GM18520 (cell line): ENCODE data around the gene SMIM17.

Experiments
- ATAC-seq: cut with Tn5 transposase; IDR thresholded peaks from one replicate; pipeline ENCODE4 v1.9.1; 2021; ENCODE audit not compliant: unreplicated experiment

The SMIM17 gene

DNA sequence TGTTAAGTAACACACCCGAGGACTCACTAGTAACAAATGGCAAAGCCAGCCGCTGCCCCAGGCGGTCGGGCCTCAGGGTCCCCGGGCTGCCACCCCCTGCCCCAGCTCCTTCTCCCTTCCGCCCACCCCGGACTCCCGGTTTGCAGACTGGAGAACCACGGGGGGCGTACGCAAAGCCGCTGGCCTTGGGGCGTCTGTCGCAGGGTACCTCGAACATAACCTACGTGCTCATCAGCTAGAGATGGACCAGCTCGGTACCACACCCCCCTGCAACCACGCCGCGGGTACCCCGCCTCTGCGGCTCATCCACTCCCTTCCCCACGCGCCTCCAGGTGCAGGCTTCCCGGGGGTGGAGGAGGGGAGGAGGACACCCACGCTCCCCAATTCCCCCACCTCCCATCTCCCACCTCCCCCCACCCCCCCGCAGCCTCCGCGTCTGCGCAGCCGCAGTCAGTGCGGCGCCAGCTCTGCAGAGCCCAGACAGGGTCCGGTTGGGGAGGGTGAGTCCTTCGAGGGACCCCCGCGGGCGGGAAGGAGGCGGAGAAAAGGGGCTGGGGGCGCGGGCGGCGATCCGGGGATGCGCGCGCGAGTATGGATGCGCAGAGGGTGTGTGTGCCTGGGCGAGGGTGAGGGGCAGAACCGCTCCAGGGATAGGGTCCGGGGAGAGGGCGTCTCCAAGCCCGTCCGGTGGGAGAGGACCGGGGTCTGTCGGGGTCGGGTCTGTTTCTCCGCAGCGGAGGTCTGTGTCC lies at the start of gene SMIM17:
Gene SMIM17 (plus strand): TSS at position 449 of the 749 bp plus-strand sequence. CDS start 2,509 bp downstream, outside the sequence.
- no peak for ATAC-seq

DNA sequence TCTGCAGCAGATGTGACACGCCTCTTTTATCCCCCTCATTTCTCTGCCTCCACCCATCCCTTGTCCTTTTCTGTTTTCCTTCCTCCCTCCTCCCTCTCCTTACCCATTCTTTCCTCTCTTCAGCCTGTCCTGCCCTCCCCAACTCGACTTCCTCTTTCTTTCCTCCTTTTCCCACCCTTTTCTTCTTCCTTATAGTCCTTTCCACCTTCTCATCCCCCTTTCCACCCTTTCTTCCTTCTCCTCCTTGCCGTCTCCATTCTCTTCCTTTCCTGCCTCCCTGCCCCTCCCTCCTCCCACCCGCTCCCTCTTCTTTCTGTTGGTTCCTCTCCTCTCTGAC lies 48.5 kb upstream of the SMIM17 start:
- no peak for ATAC-seq

DNA sequence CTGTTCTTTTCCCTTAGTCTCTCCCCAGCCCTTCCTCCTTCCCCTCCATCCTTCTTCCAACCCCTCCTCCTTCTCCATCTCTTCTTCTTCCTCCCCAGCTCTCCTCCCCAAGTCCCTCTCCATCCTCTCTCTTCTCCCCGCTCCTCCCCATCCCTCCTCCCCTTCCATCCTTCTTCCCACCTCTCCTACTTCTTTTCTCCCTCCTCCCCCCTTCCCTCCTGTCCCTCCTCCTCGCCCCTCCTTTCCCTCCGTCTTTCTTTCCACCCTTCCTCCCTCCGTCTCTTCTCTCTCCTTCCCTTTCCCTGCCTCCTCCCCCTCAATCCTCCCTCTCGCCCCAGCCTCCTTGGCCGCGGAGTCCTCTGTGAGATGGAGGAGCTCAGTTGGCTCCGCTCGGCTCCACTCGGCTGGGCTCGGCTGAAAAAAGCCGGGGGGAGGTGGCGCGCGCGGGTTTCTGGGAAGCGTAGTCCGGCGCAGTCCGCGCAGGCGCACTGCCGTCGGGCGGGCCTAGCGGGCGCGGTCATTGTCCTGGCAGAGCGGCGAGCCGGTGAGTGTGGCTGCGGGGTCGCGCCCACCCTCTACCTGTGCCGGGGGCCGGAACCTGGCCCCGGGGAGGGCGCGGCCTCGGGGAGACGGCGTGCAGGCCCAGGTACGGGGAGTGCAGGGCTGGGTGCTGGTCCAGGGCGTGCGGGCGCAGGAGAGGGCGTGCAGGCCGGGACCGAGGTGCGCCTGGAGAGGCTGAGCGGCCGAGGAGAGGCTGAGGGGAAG lies 48.0 kb upstream of the SMIM17 start, which contains the start of gene ZNF71:
Gene ZNF71 (plus strand): TSS at position 520 of the 765 bp plus-strand sequence. CDS start 6,257 bp downstream, outside the sequence.
- peak; percentile 67 for ATAC-seq

GRCh38 chr19:56595548-56595899 lies 47.4 kb upstream of the SMIM17 start:
- ATAC-seq, result no peak

DNA sequence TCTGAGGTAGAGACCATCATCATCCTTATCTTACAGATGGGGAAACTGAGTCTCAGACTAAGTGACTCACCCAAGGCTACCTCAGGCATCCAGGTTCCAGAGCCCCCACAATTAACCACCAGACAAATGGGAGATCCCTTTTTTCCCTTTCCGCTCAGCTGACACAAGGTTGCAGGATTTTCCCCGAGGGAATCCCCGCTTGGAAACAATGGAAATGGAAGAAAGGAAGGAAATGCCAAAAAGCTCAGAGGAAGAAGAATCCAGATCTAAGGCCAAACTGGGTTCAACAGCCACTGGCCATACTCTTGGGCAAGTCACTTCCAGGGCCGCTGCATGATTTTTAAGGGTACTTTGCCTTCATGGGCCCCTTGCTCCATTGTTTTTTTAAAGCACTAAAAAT lies 46.3 kb upstream of the SMIM17 start:
- ATAC-seq, result no peak

DNA sequence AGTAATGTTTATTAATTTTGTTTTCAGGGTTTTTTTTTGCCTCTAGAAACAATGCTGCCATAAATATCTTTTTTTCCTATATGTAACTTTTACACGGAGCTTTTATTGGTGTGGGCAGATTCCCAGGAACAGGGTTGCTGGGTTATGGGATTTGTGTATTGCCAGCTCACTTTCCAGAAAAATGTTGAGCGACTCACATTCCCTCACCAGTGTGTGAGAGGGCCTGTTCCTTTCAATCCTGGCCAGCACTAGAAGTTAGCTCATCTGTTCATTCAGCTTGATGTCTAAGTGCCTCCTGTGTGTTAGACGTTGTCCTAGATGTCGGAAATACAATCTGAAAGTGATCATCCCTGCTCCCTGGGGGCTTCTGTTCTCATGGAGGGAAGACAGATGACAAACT lies 45.3 kb upstream of the SMIM17 start:
- ATAC-seq, result no peak

GRCh38 chr19:56601375-56601774 lies 41.6 kb upstream of the SMIM17 start:
- no peak for ATAC-seq

DNA sequence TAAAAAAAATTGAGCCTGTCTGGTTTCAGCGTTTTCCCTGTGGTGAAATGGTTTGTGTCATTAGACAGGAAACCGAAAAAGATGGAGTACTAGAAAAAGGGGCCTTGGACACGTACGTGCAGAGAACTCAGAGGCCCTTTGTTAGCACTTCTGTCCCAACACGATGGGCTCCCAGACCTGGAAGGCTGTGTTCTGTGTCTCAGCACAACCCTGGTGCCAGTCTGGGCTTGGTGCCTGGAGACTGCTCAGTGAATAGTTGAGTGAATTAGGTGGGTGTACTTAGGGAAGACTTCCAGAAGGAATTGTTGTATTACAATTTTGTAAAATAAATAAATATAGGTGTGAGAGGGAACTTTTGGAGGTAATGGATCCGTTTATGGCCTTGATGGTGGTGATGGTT lies 39.1 kb upstream of the SMIM17 start:
- ATAC-seq, result no peak

GRCh38 chr19:56608274-56608964 lies 34.5 kb upstream of the SMIM17 start:
- no peak for ATAC-seq

DNA sequence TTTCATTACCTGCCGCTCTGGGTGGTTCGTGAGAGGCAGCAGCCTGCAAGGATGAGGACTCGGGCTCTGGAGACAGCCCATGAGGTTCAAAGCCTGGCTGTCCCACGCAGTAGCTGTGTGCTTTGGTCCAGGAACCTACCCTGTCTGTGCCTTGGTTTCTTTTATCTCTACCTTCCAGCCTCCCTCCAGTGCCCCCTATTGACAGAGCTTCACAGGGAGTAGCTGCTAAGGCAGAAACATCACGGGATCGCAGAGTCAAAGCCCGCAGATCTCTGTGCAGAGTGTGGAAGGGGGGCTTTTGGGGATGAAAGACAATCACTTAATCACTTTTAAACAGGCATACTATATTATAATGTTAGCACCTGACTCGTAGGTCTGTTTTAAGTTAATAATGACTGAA lies 31.7 kb upstream of the SMIM17 start:
- no peak for ATAC-seq

- ATAC-seq, result no peak
Measured at GRCh38 chr19:56612737-56613136, 30.2 kb upstream of the SMIM17 start.

DNA sequence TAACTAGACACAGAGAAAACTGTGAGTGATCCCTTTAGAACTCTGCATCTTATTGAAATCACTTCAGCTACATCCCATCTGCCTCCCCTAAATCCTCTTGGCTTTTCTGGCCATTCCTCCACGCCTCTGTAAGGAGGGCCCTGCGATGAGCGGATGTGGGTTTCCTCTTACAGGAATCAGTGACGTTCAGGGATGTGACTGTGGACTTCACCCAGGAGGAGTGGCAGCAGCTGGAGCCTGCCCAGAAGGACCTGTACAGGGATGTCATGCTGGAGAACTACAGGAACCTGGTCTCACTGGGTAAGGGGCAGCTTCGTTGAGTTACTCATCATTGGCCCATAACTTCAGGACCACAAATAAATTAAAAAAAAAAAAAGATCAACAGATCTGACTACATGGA lies 29.3 kb upstream of the SMIM17 start:
- ATAC-seq, result no peak

- no peak for ATAC-seq
Measured at GRCh38 chr19:56617531-56617930, 25.4 kb upstream of the SMIM17 start.

DNA sequence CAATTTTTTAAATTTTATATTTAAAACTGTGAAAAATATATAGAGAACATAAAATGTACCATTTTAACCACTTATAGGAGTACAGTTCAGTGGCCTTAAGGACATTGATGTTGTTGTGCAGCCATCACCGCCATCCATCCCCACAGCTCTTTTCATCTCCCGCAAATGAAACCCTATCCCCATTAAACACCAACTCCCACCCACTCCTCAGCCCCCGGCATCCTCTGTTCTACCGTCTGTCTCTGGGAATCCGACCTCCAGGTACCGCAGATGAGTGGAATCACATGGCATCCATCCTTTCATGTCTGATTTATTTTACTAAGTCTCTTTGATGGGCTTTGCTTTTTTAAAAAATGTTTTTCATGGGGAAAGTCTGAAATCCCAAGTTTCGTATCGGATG lies 23.8 kb upstream of the SMIM17 start:
- ATAC-seq, result no peak

- no peak for ATAC-seq
Measured at GRCh38 chr19:56622374-56622773, 20.6 kb upstream of the SMIM17 start.

DNA sequence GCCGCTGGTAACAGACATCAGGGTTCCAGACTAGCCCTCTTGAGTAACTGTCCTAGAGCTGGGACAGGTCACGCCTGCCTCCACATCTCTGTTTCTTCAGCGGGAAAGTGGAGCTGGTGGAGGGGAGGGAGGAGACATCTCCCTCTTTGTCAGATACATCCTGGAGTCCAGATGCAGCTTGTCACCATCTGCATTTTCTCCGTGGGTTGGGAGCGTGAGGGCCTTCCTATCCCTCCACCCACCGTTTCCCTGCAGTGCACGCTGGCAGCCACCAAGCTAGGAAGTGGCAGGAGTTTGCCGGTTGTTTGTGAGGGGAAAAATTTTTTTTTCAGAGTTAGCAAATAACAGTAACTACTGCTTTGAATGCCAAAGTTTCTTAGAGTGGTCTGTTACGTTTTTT lies 20.0 kb upstream of the SMIM17 start:
- ATAC-seq, result no peak

- ATAC-seq, result no peak
Measured at GRCh38 chr19:56625708-56626107, 17.3 kb upstream of the SMIM17 start.

DNA sequence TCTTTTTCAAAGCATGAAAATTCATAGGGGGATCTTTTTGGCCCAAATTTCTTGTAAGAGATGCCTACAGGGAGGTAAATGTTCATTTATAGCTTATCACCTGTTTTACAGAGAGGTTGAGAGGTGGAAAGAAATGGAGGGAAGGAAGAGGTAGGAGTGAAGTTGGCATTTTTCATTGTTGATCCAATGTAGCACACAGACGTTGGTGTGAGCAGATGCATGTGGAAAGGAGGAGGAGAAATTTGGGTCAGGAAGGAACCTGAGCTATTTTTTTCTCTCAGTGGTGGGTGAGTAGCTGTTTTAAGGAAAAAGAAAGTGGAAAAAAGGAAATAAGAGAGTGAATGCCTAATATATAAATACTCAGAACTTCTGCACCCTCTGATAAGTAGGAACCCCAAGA lies 9.9 kb upstream of the SMIM17 start:
- no peak for ATAC-seq

DNA sequence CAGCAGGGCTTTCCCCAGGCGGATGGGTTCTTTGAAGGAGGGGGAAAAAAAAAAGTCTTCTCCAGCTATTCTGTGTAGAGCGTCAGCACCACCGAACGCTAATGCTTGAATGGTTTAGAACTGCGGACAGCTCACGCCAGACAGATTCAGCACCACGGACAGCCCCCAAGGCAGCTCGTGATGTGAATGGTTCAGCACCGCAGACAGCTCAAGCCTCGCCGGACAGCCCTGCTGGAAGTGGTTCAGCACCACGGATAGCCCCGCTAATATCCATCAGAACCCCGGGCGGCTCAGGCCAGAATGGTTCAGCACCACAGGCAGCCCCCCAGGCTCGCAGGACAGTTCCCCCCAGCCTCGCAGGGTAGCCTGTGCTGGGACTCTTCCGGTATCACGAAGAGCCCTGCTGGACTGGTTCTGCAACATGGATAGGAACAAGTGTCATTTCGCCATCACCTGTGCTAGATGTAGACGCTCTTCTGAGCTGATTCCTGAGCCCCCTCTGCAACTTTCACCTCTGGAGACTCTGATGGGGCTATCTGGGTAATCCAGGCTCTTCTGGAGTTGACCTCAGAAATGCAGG lies 4.9 kb upstream of the SMIM17 start:
- no peak for ATAC-seq

DNA sequence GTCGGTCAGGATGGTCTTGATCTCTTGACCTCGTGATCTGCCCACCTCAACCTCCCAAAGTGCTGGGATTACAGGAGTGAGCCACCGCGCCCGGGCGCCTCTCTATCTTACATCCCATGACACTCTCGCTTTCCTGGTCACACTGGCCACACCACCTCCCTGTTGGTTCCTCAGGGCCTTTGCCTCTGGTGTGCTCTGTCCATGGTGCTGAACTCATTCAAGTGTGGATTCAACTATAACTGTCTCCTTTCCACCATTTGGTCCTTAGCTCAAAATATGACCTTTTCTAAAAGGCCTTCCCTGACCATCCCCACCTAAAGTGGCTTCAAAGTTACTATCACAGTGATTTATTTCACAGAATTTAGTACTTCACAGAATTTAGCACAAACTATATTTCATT lies 3.7 kb upstream of the SMIM17 start:
- no peak for ATAC-seq

- ATAC-seq, result no peak
Measured at GRCh38 chr19:56643460-56643955, 549 bp downstream of the SMIM17 start.
